ENCODE data around the gene MIAT.
"Not testable (repeated sequence)": the region's sequence is repeated elsewhere in the genome, so short reads cannot be mapped to it uniquely, and the experiment has no call there.

MIAT gene

GRCh38 chr22:26612652-26613051 lies 44.7 kb upstream of the MIAT start:
- Histone ChIP-seq H3K36me3 (no peaks in the 10 kb centered on the region), H3K27ac (no peak overlapping the region), H3K27me3 (no peaks in the 10 kb centered on the region), H3K4me1 (ENCODE audit: control insufficient read depth in 1 of 2, insufficient read depth in 1 of 2, low read depth in 1 of 2, low read length in 1 of 2) (peaks cover 7 to 8% of the 10 kb centered on the region in 2 experiments), H3K9me3 (no peaks in the 10 kb centered on the region), H3K4me3 (ENCODE audit: low read depth in 1 of 2, low read length in 1 of 2) (no peak overlapping the region)
- TF ChIP-seq CTCF (IDR thresholded peaks at IDR 0.05) = no peak

DNA sequence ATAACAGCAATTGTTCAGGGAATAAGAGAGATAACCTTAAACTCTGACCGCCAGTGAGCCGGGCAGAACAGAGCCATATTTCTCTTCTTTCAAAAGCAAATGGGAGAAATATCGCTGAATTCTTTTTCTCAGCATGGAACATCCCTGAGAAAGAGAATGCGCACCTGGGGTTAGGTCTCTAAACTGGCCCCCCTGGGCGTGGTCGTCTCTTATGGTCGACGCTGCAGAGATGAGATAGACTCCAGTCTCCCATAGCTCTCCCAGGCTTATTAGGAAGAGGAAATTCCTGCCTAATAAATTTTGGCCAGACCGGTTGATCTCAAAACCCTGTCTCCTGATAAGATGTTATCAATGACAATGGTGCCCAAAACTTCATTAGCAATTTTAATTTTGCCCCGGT lies 43.6 kb upstream of the MIAT start:
- H3K27me3 ChIP-seq; H3K4me3 ChIP-seq (ENCODE audit: low read depth in 1 of 2, low read length in 1 of 2); H3K36me3 ChIP-seq; H3K9me3 ChIP-seq; H3K27ac ChIP-seq: not testable (repeated sequence)
- peaks cover 12 to 15% of the 10 kb centered on the region in 2 experiments for H3K4me1 ChIP-seq (ENCODE audit: control insufficient read depth in 1 of 2, insufficient read depth in 1 of 2, low read depth in 1 of 2, low read length in 1 of 2)

DNA sequence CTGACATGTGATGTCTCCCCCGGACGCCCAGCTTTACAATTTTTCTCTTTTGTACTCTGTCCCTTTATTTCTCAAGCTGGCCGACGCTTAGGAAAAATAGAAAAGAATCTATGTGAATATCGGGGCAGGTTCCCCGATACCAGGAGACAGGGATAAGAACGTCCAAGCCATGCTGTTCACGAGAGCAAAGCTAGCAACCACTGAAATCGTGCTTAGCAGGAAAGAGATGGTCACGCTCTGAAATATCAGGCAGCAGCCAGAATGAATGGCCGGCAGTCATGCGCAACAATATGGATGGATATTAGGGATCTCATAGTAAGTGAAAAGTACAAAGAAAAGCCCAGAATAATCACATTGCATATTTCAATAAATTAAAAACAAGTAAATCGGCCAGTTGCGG lies 43.1 kb upstream of the MIAT start:
- no peak for TF ChIP-seq CTCF (IDR thresholded peaks at IDR 0.05)
- H3K4me3 ChIP-seq (ENCODE audit: low read depth in 1 of 2, low read length in 1 of 2) = no peak overlapping the region
- H3K27me3 ChIP-seq = no peaks in the 10 kb centered on the region
- no peak overlapping the region for H3K27ac ChIP-seq
- H3K36me3 ChIP-seq = no peaks in the 10 kb centered on the region
- peaks cover 12 to 16% of the 10 kb centered on the region in 2 experiments for H3K4me1 ChIP-seq (ENCODE audit: control insufficient read depth in 1 of 2, insufficient read depth in 1 of 2, low read depth in 1 of 2, low read length in 1 of 2)
- no peaks in the 10 kb centered on the region for H3K9me3 ChIP-seq

- Histone ChIP-seq H3K27me3 (no peaks in the 10 kb centered on the region), H3K4me3 (ENCODE audit: low read depth in 1 of 2, low read length in 1 of 2) (no peak overlapping the region), H3K27ac (no peak overlapping the region), H3K9me3 (no peaks in the 10 kb centered on the region), H3K36me3 (no peaks in the 10 kb centered on the region), H3K4me1 (ENCODE audit: control insufficient read depth in 1 of 2, insufficient read depth in 1 of 2, low read depth in 1 of 2, low read length in 1 of 2) (peaks cover 20 to 25% of the 10 kb centered on the region in 2 experiments)
- TF ChIP-seq CTCF (IDR thresholded peaks at IDR 0.05) = no peak
These were observed 42.2 kb upstream of the MIAT start for GRCh38 chr22:26615149-26615548.

DNA sequence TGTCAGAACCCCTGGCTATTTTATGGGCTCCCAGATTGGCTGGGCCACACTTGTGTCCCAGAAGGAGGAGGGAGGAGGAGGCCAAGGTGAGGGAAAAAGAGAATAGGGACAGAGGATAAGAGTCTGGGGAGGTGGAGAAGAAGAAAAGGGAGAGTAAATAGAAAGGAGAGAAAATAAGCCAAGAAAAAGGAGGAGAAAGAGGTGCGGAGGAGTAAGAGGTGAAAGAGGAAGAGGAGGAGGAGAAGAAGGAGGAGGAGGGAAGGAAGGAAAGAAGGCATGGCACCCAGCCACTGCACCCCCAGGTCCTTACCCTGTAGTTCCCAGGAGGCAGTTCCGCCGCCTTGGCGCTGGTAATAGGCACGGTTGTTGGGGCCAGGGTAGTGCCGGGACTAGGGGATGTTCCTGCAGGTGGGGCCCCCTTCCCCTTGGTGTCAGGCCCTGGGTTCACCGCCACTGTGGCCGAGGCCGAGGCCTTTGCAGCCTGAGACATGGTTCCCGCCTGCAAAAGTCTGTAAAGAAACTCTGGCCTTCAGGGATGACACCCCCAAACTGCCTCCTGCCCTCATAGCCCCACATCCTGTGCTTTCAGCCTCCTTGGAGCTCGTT lies 41.5 kb upstream of the MIAT start:
- no peaks in the 10 kb centered on the region for H3K27me3 ChIP-seq
- no peaks in the 10 kb centered on the region for H3K9me3 ChIP-seq
- no peaks in the 10 kb centered on the region for H3K36me3 ChIP-seq
- peaks cover 22 to 27% of the 10 kb centered on the region in 2 experiments for H3K4me1 ChIP-seq (ENCODE audit: control insufficient read depth in 1 of 2, insufficient read depth in 1 of 2, low read depth in 1 of 2, low read length in 1 of 2)
- TF ChIP-seq CTCF (IDR thresholded peaks at IDR 0.05) = no peak
- no peak overlapping the region for H3K4me3 ChIP-seq (ENCODE audit: low read depth in 1 of 2, low read length in 1 of 2)
- H3K27ac ChIP-seq = no peak overlapping the region

GRCh38 chr22:26616650-26617049 lies 40.7 kb upstream of the MIAT start:
- H3K27ac ChIP-seq = no peak overlapping the region
- H3K4me3 ChIP-seq (ENCODE audit: low read depth in 1 of 2, low read length in 1 of 2) = no peak overlapping the region
- TF ChIP-seq CTCF (IDR thresholded peaks at IDR 0.05) = no peak
- H3K36me3 ChIP-seq = no peaks in the 10 kb centered on the region
- H3K4me1 ChIP-seq (ENCODE audit: control insufficient read depth in 1 of 2, insufficient read depth in 1 of 2, low read depth in 1 of 2, low read length in 1 of 2) = peaks cover 22 to 31% of the 10 kb centered on the region in 2 experiments
- no peaks in the 10 kb centered on the region for H3K27me3 ChIP-seq
- no peaks in the 10 kb centered on the region for H3K9me3 ChIP-seq

All from neutrophil (primary cell).